B cell (primary cell): ENCODE measurements around the gene POLH. TPM values are rescaled to one million over a fixed set of nuclear protein-coding genes. Genes with fewer than 3 reads are reported as not detected.

Source experiments
- ATAC-seq: fragments of 200-7000 bp; cut with Tn5 transposase; one replicate; pipeline ENCODE4 v1.10.0; 2021; ENCODE audit warnings: low read depth, mild to moderate bottlenecking, moderate number of reproducible peaks, moderate library complexity
- CTCF ChIA-PET: fragments of 350-600 bp; sonication (Branson Sonifier 250); formaldehyde crosslinking; loops from one replicate; lab custom pipeline; 2021; ENCODE audit warnings: antibody characterized with exemption, inconsistent platforms; lab: Charles Lee
- POLR2A ChIA-PET: fragments of 350-600 bp; sonication (Branson Sonifier 250); formaldehyde crosslinking; loops from one replicate; lab custom pipeline; 2021; ENCODE audit warnings: antibody characterized with exemption; lab: Charles Lee
- DNase-seq: peaks from one replicate; pipeline ENCODE4 v3.0.0; 2013
- H2AFZ ChIP-seq: 2 replicates; pipeline ENCODE4 v1.6.1; 2012; ENCODE audit warnings: mild to moderate bottlenecking, low read depth, low read length; ENCODE audit not compliant: insufficient read depth, poor library complexity, severe bottlenecking
- H3K27ac ChIP-seq, 2 donors: 1 replicate in 1 of 2; 2 replicates in 1 of 2; pipeline ENCODE4 v1.5.1; 2012 to 2013; ENCODE audit warnings: low read length in 2 of 2, mild to moderate bottlenecking in 2 of 2, moderate library complexity in 1 of 2
- H3K27me3 ChIP-seq, 4 experiments: fragments of 200-600 bp in 1 of 4; sonication (generic) in 1 of 4; replicated peaks in 1 of 4; 1 replicate in 2 of 4; 2 replicates in 2 of 4; pipeline versions ENCODE4 v1.6.1 to v1.7.0; 2013 to 2016; ENCODE audit warnings: low read length in 3 of 4, mild to moderate bottlenecking in 2 of 4, mixed read lengths in 1 of 4, moderate library complexity in 1 of 4; ENCODE audit not compliant: insufficient read depth in 4 of 4, control insufficient read depth in 3 of 4; ENCODE audit errors: control extremely low read depth in 1 of 4
- H3K36me3 ChIP-seq, 2 experiments: replicated peaks in 1 of 2; 1 replicate in 1 of 2; 2 replicates in 1 of 2; pipeline versions ENCODE4 v1.6.1 to v1.7.1; 2013; ENCODE audit warnings: low read length in 1 of 2; ENCODE audit not compliant: insufficient read depth in 2 of 2, control insufficient read depth in 1 of 2; ENCODE audit errors: control extremely low read depth in 1 of 2, extremely low read depth in 1 of 2
- H3K4me1 ChIP-seq, 2 donors: fragments of 200-600 bp in 1 of 2; sonication (generic) in 1 of 2; 1 replicate in 1 of 2; 2 replicates in 1 of 2; pipeline versions ENCODE4 v1.5.1 to v1.6.1; 2013 to 2017; ENCODE audit warnings: low read length in 2 of 2; ENCODE audit not compliant: control insufficient read depth in 2 of 2, insufficient read depth in 2 of 2
- H3K4me2 ChIP-seq: replicated peaks from 2 replicates; pipeline ENCODE3; 2012; ENCODE audit warnings: mild to moderate bottlenecking, low read depth, low read length; ENCODE audit not compliant: poor library complexity, severe bottlenecking
- H3K4me3 ChIP-seq, 5 experiments: fragments of 200-600 bp in 1 of 5; sonication (generic) in 1 of 5; 1 replicate in 3 of 5; 2 replicates in 2 of 5; pipeline versions ENCODE4 v1.5.1 to v1.7.0; 2011 to 2016; ENCODE audit warnings: low read length in 4 of 5, mild to moderate bottlenecking in 4 of 5, low read depth in 2 of 5, control low read depth in 1 of 5, moderate library complexity in 1 of 5; ENCODE audit not compliant: insufficient read depth in 1 of 5; ENCODE audit errors: control extremely low read depth in 1 of 5, extremely low read depth in 1 of 5
- H3K79me2 ChIP-seq: fragments of 200-600 bp; sonication (generic); one replicate; pipeline ENCODE4 v1.6.0; 2016; ENCODE audit warnings: low read length; ENCODE audit not compliant: control insufficient read depth, insufficient read depth
- H3K9ac ChIP-seq: fragments of 200-600 bp; sonication (generic); 2 replicates; pipeline ENCODE4 v1.6.1; 2017; ENCODE audit warnings: mild to moderate bottlenecking, low read length, moderate library complexity
- H3K9me3 ChIP-seq, 3 donors: one replicate each; pipeline versions ENCODE4 v1.6.1 to v1.7.1; 2013; ENCODE audit warnings: low read length in 2 of 3; ENCODE audit not compliant: control insufficient read depth in 2 of 3, insufficient read depth in 1 of 3; ENCODE audit errors: control extremely low read depth in 1 of 3
- H4K20me1 ChIP-seq: 2 replicates; pipeline ENCODE4 v1.6.0; 2012; ENCODE audit warnings: mild to moderate bottlenecking, low read length; ENCODE audit not compliant: insufficient read depth, control insufficient read depth, poor library complexity, severe bottlenecking
- H3K27ac Mint-ChIP-seq: one replicate; pipeline ENCODE4 v1.8.0; 2021; ENCODE audit warnings: mixed read lengths
- H3K27me3 Mint-ChIP-seq: one replicate; pipeline ENCODE4 v1.8.0; 2021; ENCODE audit warnings: mixed read lengths
- H3K4me1 Mint-ChIP-seq: one replicate; pipeline ENCODE4 v1.8.0; 2021; ENCODE audit warnings: mixed read lengths
- H3K4me3 Mint-ChIP-seq: one replicate; pipeline ENCODE4 v1.8.0; 2021; ENCODE audit warnings: mixed read lengths
- H3K9me3 Mint-ChIP-seq: one replicate; pipeline ENCODE4 v1.8.0; 2022; ENCODE audit warnings: mixed read lengths; ENCODE audit not compliant: insufficient read depth
- EZH2 ChIP-seq: IDR thresholded peaks from 2 replicates; pipeline ENCODE4 v1.6.1; 2012; ENCODE audit warnings: borderline replicate concordance, low read depth, mild to moderate bottlenecking, moderate library complexity, low read length; ENCODE audit not compliant: insufficient read depth, poor library complexity, severe bottlenecking
- WGBS: methylation state at CpG from one replicate; pipeline ENCODE4 v1.1.5; 2013; ENCODE audit warnings: missing lambda C conversion rate; ENCODE audit not compliant: insufficient coverage; 5-methylcytosine and 5-hydroxymethylcytosine counted together
- intact Hi-C: fragments of 100-400 bp; cut with micrococcal nuclease; formaldehyde crosslinking; loops from one replicate; pipeline ENCODE4 v1.10.0; 2022
- polyA plus RNA-seq: library from polyadenylated mRNA; depleted of rRNA; stranded (reverse); fragments of >200 nt; gene quantifications from 2 replicates; pipeline ENCODE4 v1.2.3, GENCODE V29; 2012
- total RNA-seq, 2 donors: library from RNA; stranded (reverse); fragments of 120-200 nt in 1 of 2; gene quantifications; 1 replicate in 1 of 2; 2 replicates in 1 of 2; pipeline versions ENCODE4 v1.2.3 to v1.2.4, GENCODE V29; 2013 to 2022
- TF ChIP-seq, protein P1 (sequence below): fragments of 200-600 bp; IDR thresholded peaks from one replicate; pipeline ENCODE4 v1.8.0; 2022; ENCODE audit warnings: antibody characterized with exemption, mild to moderate bottlenecking

The POLH gene
- total and polyA plus RNA-seq, 2 donors (not counting 1 experiment from before 2014, with no cell fraction given) = 14.7 to 24.8 TPM

GRCh38 chr6:43604174-43604573 is 28.2 kb downstream of the POLH start:
- no peaks in the 10 kb centered on the region for H3K9me3 ChIP-seq
- peaks cover 19 to 69% of the 10 kb centered on the region in 2 experiments for H3K36me3 ChIP-seq
- TF ChIP-seq EZH2 = no peak
- TF ChIP-seq, protein P1, sequence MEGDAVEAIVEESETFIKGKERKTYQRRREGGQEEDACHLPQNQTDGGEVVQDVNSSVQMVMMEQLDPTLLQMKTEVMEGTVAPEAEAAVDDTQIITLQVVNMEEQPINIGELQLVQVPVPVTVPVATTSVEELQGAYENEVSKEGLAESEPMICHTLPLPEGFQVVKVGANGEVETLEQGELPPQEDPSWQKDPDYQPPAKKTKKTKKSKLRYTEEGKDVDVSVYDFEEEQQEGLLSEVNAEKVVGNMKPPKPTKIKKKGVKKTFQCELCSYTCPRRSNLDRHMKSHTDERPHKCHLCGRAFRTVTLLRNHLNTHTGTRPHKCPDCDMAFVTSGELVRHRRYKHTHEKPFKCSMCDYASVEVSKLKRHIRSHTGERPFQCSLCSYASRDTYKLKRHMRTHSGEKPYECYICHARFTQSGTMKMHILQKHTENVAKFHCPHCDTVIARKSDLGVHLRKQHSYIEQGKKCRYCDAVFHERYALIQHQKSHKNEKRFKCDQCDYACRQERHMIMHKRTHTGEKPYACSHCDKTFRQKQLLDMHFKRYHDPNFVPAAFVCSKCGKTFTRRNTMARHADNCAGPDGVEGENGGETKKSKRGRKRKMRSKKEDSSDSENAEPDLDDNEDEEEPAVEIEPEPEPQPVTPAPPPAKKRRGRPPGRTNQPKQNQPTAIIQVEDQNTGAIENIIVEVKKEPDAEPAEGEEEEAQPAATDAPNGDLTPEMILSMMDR = no peak
- no peak overlapping the region for H3K9ac ChIP-seq
- H3K4me1 ChIP-seq = peaks cover 10 to 11% of the 10 kb centered on the region in 2 donors
- no peaks in the 10 kb centered on the region for H3K27me3 ChIP-seq
- Mint-ChIP-seq H3K27ac (no peak overlapping the region), H3K9me3 (no peaks in the 10 kb centered on the region), H3K4me1 (peaks cover 10% of the 10 kb centered on the region), H3K27me3 (no peaks in the 10 kb centered on the region), H3K4me3 (no peak overlapping the region)
- no peak overlapping the region for H3K4me3 ChIP-seq
- no peak overlapping the region for H2AFZ ChIP-seq
- no peak for ATAC-seq
- H3K27ac ChIP-seq = no peak overlapping the region
- CTCF ChIA-PET = no interaction called here
- POLR2A ChIA-PET = no interaction called here
- no peak for DNase-seq
- no peaks in the 10 kb centered on the region for H3K79me2 ChIP-seq
- intact Hi-C loops = no loop called here
- WGBS = no CpG with 5 or more reads among the region's 2 CpGs
- H3K4me2 ChIP-seq = no peak overlapping the region
- H4K20me1 ChIP-seq = peaks cover 7% of the 10 kb centered on the region

DNA sequence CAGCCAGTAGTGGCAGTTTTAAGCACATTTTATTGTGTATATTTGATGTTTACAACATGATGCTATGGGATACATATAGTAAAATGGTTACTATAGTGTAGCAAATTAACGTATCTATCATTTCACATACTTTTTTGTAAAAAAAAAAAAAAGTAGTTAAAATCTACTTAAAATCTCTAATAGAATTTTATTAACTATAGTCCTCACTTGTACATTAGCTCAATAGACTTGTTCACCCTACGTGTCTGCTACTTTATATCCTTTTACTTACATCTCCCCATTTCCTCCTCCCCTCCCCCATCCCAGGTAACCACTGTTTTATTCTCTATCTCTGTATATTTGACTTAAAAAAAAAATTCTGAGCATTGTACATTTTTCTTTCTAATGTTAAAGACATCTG is 30.0 kb downstream of the POLH start:
- Mint-ChIP-seq H3K4me3 (no peak overlapping the region), H3K27me3 (no peaks in the 10 kb centered on the region), H3K27ac (no peak overlapping the region), H3K4me1 (peaks cover 12% of the 10 kb centered on the region), H3K9me3 (no peaks in the 10 kb centered on the region)
- Histone ChIP-seq H3K4me1 (peaks cover 10 to 11% of the 10 kb centered on the region in 2 donors), H3K36me3 (peaks cover 23 to 69% of the 10 kb centered on the region in 2 experiments), H4K20me1 (peaks cover 7% of the 10 kb centered on the region), H3K27me3 (no peaks in the 10 kb centered on the region), H2AFZ (no peak overlapping the region), H3K79me2 (peaks cover 4% of the 10 kb centered on the region), H3K9ac (no peak overlapping the region), H3K9me3 (no peaks in the 10 kb centered on the region), H3K4me2 (no peak overlapping the region), H3K4me3 (no peak overlapping the region), H3K27ac (no peak overlapping the region)
- intact Hi-C loops = no loop called here
- CTCF ChIA-PET = interaction anchor here (0.5 to 4.6 kb wide), 4 partner anchors 16 to 474 kb away, joined by 3 to 32 read pairs (median 4); no protein-coding TSS in a partner anchor
- ATAC-seq = no peak
- TF ChIP-seq, protein P1 = no peak
- no peak for TF ChIP-seq EZH2
- no CpG with 5 or more reads among the region's 2 CpGs for WGBS
- POLR2A ChIA-PET = no interaction called here
- no peak for DNase-seq
